Measurements from ENCODE around the gene DCHS1. TPM values are rescaled to one million over a fixed set of nuclear protein-coding genes. Genes with fewer than 3 reads are reported as not detected.

The DCHS1 gene
- total and polyA plus RNA-seq, 9 of the 15 experiments (the other 6 are each of a cell fraction or from before 2014, with no cell fraction given), result 0.04 to 0.49 (median 0.14) TPM; not detected in 2

- intact Hi-C loops (cut with micrococcal nuclease), result loop anchor here (1.0 to 5.0 kb wide), 6 partner anchors 35 to 129 kb away; partner anchors contain the start of gene MRPL17
- peaks cover 89% of the 10 kb centered on the region for H3K79me2 ChIP-seq (ENCODE audit: control insufficient read depth, insufficient read depth, low read length)
- H3K27ac ChIP-seq (ENCODE audit: extremely low read depth, low read depth, low read length), result peak within 1 kb of the TSS; percentile 87
- no peaks in the 10 kb centered on the region for H4K20me1 ChIP-seq (replicated peaks; ENCODE audit: control insufficient read depth, insufficient read depth, low read length)
- no TSS peak for BruUV-seq (replicated peaks)
- under 1% methylated on average over 42 of the region's 72 CpGs for WGBS (ENCODE audit: insufficient coverage, low coverage, missing lambda C conversion rate)
- CTCF ChIA-PET (ENCODE audit: low intra/inter-chr PET ratio), result interaction anchor here (2.5 kb wide), 1 partner anchor 72 kb away, joined by 11 read pairs; no protein-coding TSS in a partner anchor
- peak within 1 kb of the TSS; percentile 92 to 100 for H3K9ac ChIP-seq (ENCODE audit: insufficient read depth in 1 of 2, low read depth in 2 of 2, low read length in 2 of 2)
- H3K27me3 ChIP-seq (ENCODE audit: control insufficient read depth in 2 of 2, insufficient read depth in 2 of 2, low read length in 2 of 2), result no peaks in the 10 kb centered on the region
- H3K9me1 ChIP-seq (ENCODE audit: control insufficient read depth, insufficient read depth, low read length), result peaks cover 10% of the 10 kb centered on the region
- in situ Hi-C loops (cut with MboI), result no loop called here
- POLR2A ChIA-PET, result interaction anchor here (0.6 to 2.5 kb wide), 13 partner anchors 9 to 169 kb away, joined by 3 to 17 read pairs (median 3); partner anchors contain the start of gene TPP1
- H3K4me2 ChIP-seq (ENCODE audit: insufficient read depth, low read length), result peak within 1 kb of the TSS; percentile 97
- ATAC-seq, result peak; percentile 88
- H3K4me1 ChIP-seq (replicated peaks in 1 of 2; ENCODE audit: control insufficient read depth in 2 of 2, insufficient read depth in 2 of 2, low read length in 2 of 2), result peaks cover 31 to 32% of the 10 kb centered on the region in 2 experiments
- H3K4me3 ChIP-seq, result peak within 1 kb of the TSS; percentile 95
- peak; percentile 62 for FAIRE-seq
- peaks cover 62% of the 10 kb centered on the region for H3K36me3 ChIP-seq (ENCODE audit: control insufficient read depth, insufficient read depth, low read length)
- H3K9me3 ChIP-seq (replicated peaks; ENCODE audit: control insufficient read depth, insufficient read depth, low read depth, low read length), result no peaks in the 10 kb centered on the region
- H2AFZ ChIP-seq (ENCODE audit: low read depth, low read length), result peak within 1 kb of the TSS; percentile 83
- DNase-seq (ENCODE audit: extremely low read depth in 1 of 4, low spot score in 3 of 4), result peak; percentile 91 to 95 (median 93)
- TF ChIP-seq HES1 (IDR thresholded peaks at IDR 0.05; ENCODE audit: low read depth), result no peak
- TF ChIP-seq, protein P1, sequence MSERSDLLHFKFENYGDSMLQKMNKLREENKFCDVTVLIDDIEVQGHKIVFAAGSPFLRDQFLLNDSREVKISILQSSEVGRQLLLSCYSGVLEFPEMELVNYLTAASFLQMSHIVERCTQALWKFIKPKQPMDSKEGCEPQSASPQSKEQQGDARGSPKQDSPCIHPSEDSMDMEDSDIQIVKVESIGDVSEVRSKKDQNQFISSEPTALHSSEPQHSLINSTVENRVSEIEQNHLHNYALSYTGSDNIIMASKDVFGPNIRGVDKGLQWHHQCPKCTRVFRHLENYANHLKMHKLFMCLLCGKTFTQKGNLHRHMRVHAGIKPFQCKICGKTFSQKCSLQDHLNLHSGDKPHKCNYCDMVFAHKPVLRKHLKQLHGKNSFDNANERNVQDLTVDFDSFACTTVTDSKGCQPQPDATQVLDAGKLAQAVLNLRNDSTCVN (CRISPR knock-in tag; IDR thresholded peaks at IDR 0.05), result 0 out of 2 replicates have a peak, but pooled peaks have one; percentile 64
- TF ChIP-seq EP400 (IDR thresholded peaks at IDR 0.05), result peak; percentile 96
- TF ChIP-seq ETV1 (tag; conservative IDR thresholded peaks at IDR 0.05; ENCODE audit: low read depth), result peak; percentile 61
- TF ChIP-seq ZBTB11 (CRISPR knock-in tag; IDR thresholded peaks at IDR 0.05), result peak in 1 of 3 experiments; percentile 75; a peak in 2 of 6 replicates
- peak; percentile 91 for TF ChIP-seq CXXC5 (CRISPR knock-in tag; IDR thresholded peaks at IDR 0.05)
- peak; percentile 60; the same call in 1 of the 2 replicates for TF ChIP-seq JUND (IDR thresholded peaks at IDR 0.05; ENCODE audit: borderline replicate concordance, low read depth, low read length)
- no peak; the same call in 2 of the 3 replicates for TF ChIP-seq JUND (tag; IDR thresholded peaks at IDR 0.05; ENCODE audit: borderline replicate concordance, low read depth, low read length)
- peak; percentile 41; the same call in 1 of the 2 replicates for TF ChIP-seq SMARCC2 (IDR thresholded peaks at IDR 0.05; ENCODE audit: low read depth)
- TF ChIP-seq, protein P2, sequence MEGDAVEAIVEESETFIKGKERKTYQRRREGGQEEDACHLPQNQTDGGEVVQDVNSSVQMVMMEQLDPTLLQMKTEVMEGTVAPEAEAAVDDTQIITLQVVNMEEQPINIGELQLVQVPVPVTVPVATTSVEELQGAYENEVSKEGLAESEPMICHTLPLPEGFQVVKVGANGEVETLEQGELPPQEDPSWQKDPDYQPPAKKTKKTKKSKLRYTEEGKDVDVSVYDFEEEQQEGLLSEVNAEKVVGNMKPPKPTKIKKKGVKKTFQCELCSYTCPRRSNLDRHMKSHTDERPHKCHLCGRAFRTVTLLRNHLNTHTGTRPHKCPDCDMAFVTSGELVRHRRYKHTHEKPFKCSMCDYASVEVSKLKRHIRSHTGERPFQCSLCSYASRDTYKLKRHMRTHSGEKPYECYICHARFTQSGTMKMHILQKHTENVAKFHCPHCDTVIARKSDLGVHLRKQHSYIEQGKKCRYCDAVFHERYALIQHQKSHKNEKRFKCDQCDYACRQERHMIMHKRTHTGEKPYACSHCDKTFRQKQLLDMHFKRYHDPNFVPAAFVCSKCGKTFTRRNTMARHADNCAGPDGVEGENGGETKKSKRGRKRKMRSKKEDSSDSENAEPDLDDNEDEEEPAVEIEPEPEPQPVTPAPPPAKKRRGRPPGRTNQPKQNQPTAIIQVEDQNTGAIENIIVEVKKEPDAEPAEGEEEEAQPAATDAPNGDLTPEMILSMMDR (IDR thresholded peaks at IDR 0.05 in 2 of 3, conservative IDR thresholded peaks at IDR 0.05 in 1 of 3; ENCODE audit: insufficient read depth in 2 of 3, low read depth in 1 of 3, low read length in 3 of 3), result 0 out of 6 replicates have a peak, but pooled peaks of 1 of the 3 experiments have one; percentile 22
Observed at GRCh38 chr11:6603287-6604080, 52.1 kb downstream of the DCHS1 start, which contains the start of the genes ILK and RRP8. ILK (plus strand) TSS chr11:6603774; CDS start chr11:6604272, 498 bp downstream. RRP8 (minus strand) TSS chr11:6603616; CDS start chr11:6603502, 114 bp downstream.

Data from K562 (cell line).